Activated naive CD4-positive, alpha-beta T cell treated with anti-CD3 and anti-CD28 coated beads, Interleukin-2, amount 50 U/mL, for 24 hours (primary cell): ENCODE results near the gene KCNH4.

Experiments used
- H3K27ac Mint-ChIP-seq: one replicate; pipeline ENCODE4 v1.8.0; 2021; ENCODE audit warnings: mild to moderate bottlenecking, mixed read lengths
- H3K27me3 Mint-ChIP-seq: one replicate; pipeline ENCODE4 v1.8.0; 2021; ENCODE audit warnings: mixed read lengths
- H3K36me3 Mint-ChIP-seq: one replicate; pipeline ENCODE4 v1.8.0; 2021; ENCODE audit warnings: mixed read lengths
- H3K4me1 Mint-ChIP-seq: one replicate; pipeline ENCODE4 v1.8.0; 2021; ENCODE audit warnings: mixed read lengths
- H3K4me3 Mint-ChIP-seq: one replicate; pipeline ENCODE4 v1.8.0; 2021; ENCODE audit warnings: mild to moderate bottlenecking, mixed read lengths
- H3K9me3 Mint-ChIP-seq: one replicate; pipeline ENCODE4 v1.8.0; 2021; ENCODE audit warnings: mixed read lengths

Gene KCNH4

GRCh38 chr17:42111265-42111636, 69.7 kb downstream of the KCNH4 start:
- Mint-ChIP-seq H3K27ac (peak overlapping the region; percentile 59), H3K4me3 (peak overlapping the region; percentile 11), H3K27me3 (no peaks in the 10 kb centered on the region), H3K4me1 (peaks cover 54% of the 10 kb centered on the region), H3K36me3 (peaks cover 3% of the 10 kb centered on the region), H3K9me3 (no peaks in the 10 kb centered on the region)

DNA sequence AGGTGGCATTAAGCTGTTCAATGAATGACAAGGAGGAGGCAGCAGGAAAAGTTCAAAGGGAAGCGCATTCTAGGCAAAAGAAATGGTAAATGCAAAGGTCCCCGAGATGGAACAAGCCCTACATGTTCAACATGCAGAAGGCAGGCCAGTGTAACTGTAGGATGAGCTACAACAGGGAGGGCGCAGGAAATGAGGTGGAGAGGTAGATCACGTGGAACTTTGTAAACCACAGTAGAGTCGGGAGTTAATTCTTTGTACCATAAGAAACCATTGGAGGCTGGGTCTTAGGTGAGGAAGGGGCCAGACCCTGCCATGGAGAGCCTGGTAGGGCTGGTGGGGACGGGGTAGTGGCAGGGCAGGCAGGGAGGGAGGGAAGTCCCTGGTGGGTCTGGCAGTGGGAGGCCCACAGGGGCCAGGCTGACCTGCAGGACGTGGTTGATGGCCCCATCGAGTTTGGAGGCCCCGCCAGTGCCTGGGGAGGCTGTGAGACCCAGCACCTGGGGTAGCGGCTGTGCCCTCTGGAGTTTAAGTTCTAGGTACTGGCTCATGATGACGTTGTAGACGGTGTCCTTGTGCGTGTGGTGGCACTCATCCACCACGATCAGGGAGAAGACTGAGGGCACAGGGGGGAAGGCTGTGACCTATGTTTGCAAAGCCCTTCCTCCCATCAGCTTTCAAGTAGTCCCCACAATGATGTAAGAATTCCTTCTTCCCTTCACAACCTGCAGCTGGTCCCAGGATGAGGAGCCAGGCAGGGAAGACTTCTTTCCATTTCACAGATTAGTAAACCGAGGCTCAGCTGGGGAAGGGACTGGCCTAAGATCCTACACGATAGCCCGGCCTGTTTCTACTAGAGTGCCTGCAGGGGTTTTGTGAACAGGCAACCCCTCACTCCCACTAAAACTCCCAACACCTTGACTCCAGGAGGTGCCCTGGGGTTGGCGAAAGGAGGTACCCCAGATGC, 70.4 kb downstream of the KCNH4 start:
- Mint-ChIP-seq H3K9me3 (no peaks in the 10 kb centered on the region), H3K27me3 (no peaks in the 10 kb centered on the region), H3K4me1 (peaks cover 48% of the 10 kb centered on the region), H3K27ac (peak overlapping the region; percentile 60), H3K4me3 (peak overlapping the region; percentile 42), H3K36me3 (peaks cover 1% of the 10 kb centered on the region)

- no peak overlapping the region for H3K4me3 Mint-ChIP-seq
- H3K4me1 Mint-ChIP-seq: peaks cover 42% of the 10 kb centered on the region
- no peaks in the 10 kb centered on the region for H3K9me3 Mint-ChIP-seq
- peaks cover 2% of the 10 kb centered on the region for H3K36me3 Mint-ChIP-seq
- H3K27ac Mint-ChIP-seq: no peak overlapping the region
- no peaks in the 10 kb centered on the region for H3K27me3 Mint-ChIP-seq
Measured at GRCh38 chr17:42109086-42109485, 71.9 kb downstream of the KCNH4 start.

- Mint-ChIP-seq H3K27me3 (no peaks in the 10 kb centered on the region), H3K4me1 (peaks cover 41% of the 10 kb centered on the region), H3K4me3 (peak overlapping the region; percentile 44), H3K36me3 (peaks cover 2% of the 10 kb centered on the region), H3K9me3 (no peaks in the 10 kb centered on the region), H3K27ac (peak overlapping the region; percentile 41)
Measured at GRCh38 chr17:42107597-42108576, 73.1 kb downstream of the KCNH4 start.

- Mint-ChIP-seq H3K27ac (no peak overlapping the region), H3K4me3 (peak overlapping the region; percentile 42), H3K36me3 (peaks cover 5% of the 10 kb centered on the region), H3K4me1 (peaks cover 34% of the 10 kb centered on the region), H3K27me3 (no peaks in the 10 kb centered on the region), H3K9me3 (no peaks in the 10 kb centered on the region)
Measured at GRCh38 chr17:42107124-42107523, 73.8 kb downstream of the KCNH4 start.
